ENCODE results near the gene CARD16. TPM values are rescaled to one million over a fixed set of nuclear protein-coding genes. Genes with fewer than 3 reads are reported as not detected.
A peak's percentile ranks its signal among the peaks of the same experiment; 100 is the strongest.

Gene CARD16
- total RNA-seq, 1 donor from 2014 or later, result 1.6 TPM

GRCh38 chr11:105003151-105003550 is 42.0 kb downstream of the CARD16 start:
- no peaks in the 10 kb centered on the region for H3K27me3 Mint-ChIP-seq (ENCODE audit: low read depth)
- no peaks in the 10 kb centered on the region for H3K36me3 Mint-ChIP-seq
- peaks cover 12% of the 10 kb centered on the region for H3K9me3 Mint-ChIP-seq
- no peak overlapping the region for H3K4me3 Mint-ChIP-seq
- TF ChIP-seq CTCF (IDR thresholded peaks at IDR 0.05; ENCODE audit: unreplicated experiment), result no peak
- H3K4me1 Mint-ChIP-seq, result peaks cover 13% of the 10 kb centered on the region
- DNase-seq (ENCODE audit: low spot score in 2 of 2, unreplicated experiment in 2 of 2), result no peak
- H3K27ac Mint-ChIP-seq, result no peak overlapping the region

GRCh38 chr11:105000797-105001196 is 44.3 kb downstream of the CARD16 start:
- DNase-seq (ENCODE audit: low spot score in 2 of 2, unreplicated experiment in 2 of 2), result no peak
- H3K4me1 Mint-ChIP-seq, result peaks cover 7% of the 10 kb centered on the region
- peak; percentile 43 for TF ChIP-seq CTCF (IDR thresholded peaks at IDR 0.05; ENCODE audit: unreplicated experiment)
- peaks cover 12% of the 10 kb centered on the region for H3K9me3 Mint-ChIP-seq
- H3K27me3 Mint-ChIP-seq (ENCODE audit: low read depth), result no peaks in the 10 kb centered on the region
- no peaks in the 10 kb centered on the region for H3K36me3 Mint-ChIP-seq
- H3K27ac Mint-ChIP-seq, result no peak overlapping the region
- H3K4me3 Mint-ChIP-seq, result no peak overlapping the region

GRCh38 chr11:105000167-105000566 is 45.0 kb downstream of the CARD16 start:
- Mint-ChIP-seq H3K27me3 (ENCODE audit: low read depth) (no peaks in the 10 kb centered on the region), H3K9me3 (peaks cover 12% of the 10 kb centered on the region), H3K27ac (no peak overlapping the region), H3K4me3 (no peak overlapping the region), H3K4me1 (peaks cover 7% of the 10 kb centered on the region), H3K36me3 (no peaks in the 10 kb centered on the region)
- no peak for DNase-seq (ENCODE audit: low spot score in 2 of 2, unreplicated experiment in 2 of 2)
- TF ChIP-seq CTCF (IDR thresholded peaks at IDR 0.05; ENCODE audit: unreplicated experiment), result no peak

GRCh38 chr11:104999721-105000120 is 45.4 kb downstream of the CARD16 start:
- H3K9me3 Mint-ChIP-seq, result peaks cover 15% of the 10 kb centered on the region
- H3K4me3 Mint-ChIP-seq, result no peak overlapping the region
- no peaks in the 10 kb centered on the region for H3K27me3 Mint-ChIP-seq (ENCODE audit: low read depth)
- no peak overlapping the region for H3K27ac Mint-ChIP-seq
- no peak for DNase-seq (ENCODE audit: low spot score in 2 of 2, unreplicated experiment in 2 of 2)
- no peaks in the 10 kb centered on the region for H3K36me3 Mint-ChIP-seq
- TF ChIP-seq CTCF (IDR thresholded peaks at IDR 0.05; ENCODE audit: unreplicated experiment), result no peak
- H3K4me1 Mint-ChIP-seq, result peaks cover 4% of the 10 kb centered on the region

- H3K9me3 Mint-ChIP-seq, result peaks cover 19% of the 10 kb centered on the region
- peaks cover 4% of the 10 kb centered on the region for H3K4me1 Mint-ChIP-seq
- H3K27me3 Mint-ChIP-seq (ENCODE audit: low read depth), result no peaks in the 10 kb centered on the region
- H3K27ac Mint-ChIP-seq, result no peak overlapping the region
- no peaks in the 10 kb centered on the region for H3K36me3 Mint-ChIP-seq
- no peak for TF ChIP-seq CTCF (IDR thresholded peaks at IDR 0.05; ENCODE audit: unreplicated experiment)
- no peak for DNase-seq (ENCODE audit: low spot score in 2 of 2, unreplicated experiment in 2 of 2)
- no peak overlapping the region for H3K4me3 Mint-ChIP-seq
Measured at GRCh38 chr11:104997288-104997687, 47.8 kb downstream of the CARD16 start.

- no peak for TF ChIP-seq CTCF (IDR thresholded peaks at IDR 0.05; ENCODE audit: unreplicated experiment)
- H3K4me1 Mint-ChIP-seq, result peaks cover 4% of the 10 kb centered on the region
- DNase-seq (ENCODE audit: low spot score in 2 of 2, unreplicated experiment in 2 of 2), result no peak
- H3K9me3 Mint-ChIP-seq, result peaks cover 11% of the 10 kb centered on the region
- H3K27me3 Mint-ChIP-seq (ENCODE audit: low read depth), result no peaks in the 10 kb centered on the region
- no peak overlapping the region for H3K4me3 Mint-ChIP-seq
- H3K27ac Mint-ChIP-seq, result no peak overlapping the region
- no peaks in the 10 kb centered on the region for H3K36me3 Mint-ChIP-seq
Measured at GRCh38 chr11:104995001-104995408, 50.1 kb downstream of the CARD16 start.
